ENCODE results near the gene PCOLCE2. TPM values are rescaled to one million over a fixed set of nuclear protein-coding genes. Genes with fewer than 3 reads are reported as not detected.

Gene PCOLCE2
- total and polyA plus RNA-seq, 10 donors, result 1.8 to 18.2 (median 6.5) TPM

- no peak overlapping the region for H3K27ac ChIP-seq
- 84 to 90% (median 88%) methylated on average over 6 of the region's 6 CpGs for WGBS, 5 donors
- no peak for DNase-seq
- no peak overlapping the region for H3K4me3 ChIP-seq
- peaks cover 0 to 20% (median 0%) of the 10 kb centered on the region in 7 donors for H3K27me3 ChIP-seq (replicated peaks in 1 of 7)
- no peaks in the 10 kb centered on the region for H3K36me3 ChIP-seq
- H3K4me1 ChIP-seq, result no peaks in the 10 kb centered on the region
- TF ChIP-seq POLR2AphosphoS5 (IDR thresholded peaks at IDR 0.05) (no peak), POLR2A (IDR thresholded peaks at IDR 0.05) (no peak), CTCF (IDR thresholded peaks at IDR 0.05 in 8 of 11, conservative IDR thresholded peaks at IDR 0.05 in 3 of 11) (no peak)
- no peaks in the 10 kb centered on the region for H3K9me3 ChIP-seq
- intact Hi-C loops (cut with DNase I; ENCODE audit: low total_unique reads), result no loop called here
Observed at GRCh38 chr3:142881445-142882224, 7.2 kb downstream of the PCOLCE2 start.

GRCh38 chr3:142878649-142879300, 10.1 kb downstream of the PCOLCE2 start:
- Histone ChIP-seq H3K27me3 (replicated peaks in 1 of 7) (peaks cover 0 to 5% (median 0%) of the 10 kb centered on the region in 7 donors), H3K9me3 (no peaks in the 10 kb centered on the region), H3K27ac (no peak overlapping the region), H3K4me1 (no peaks in the 10 kb centered on the region), H3K4me3 (no peak overlapping the region), H3K36me3 (no peaks in the 10 kb centered on the region)
- intact Hi-C loops (cut with DNase I; ENCODE audit: low total_unique reads), result no loop called here
- TF ChIP-seq POLR2AphosphoS5 (IDR thresholded peaks at IDR 0.05) (no peak), CTCF (IDR thresholded peaks at IDR 0.05 in 8 of 11, conservative IDR thresholded peaks at IDR 0.05 in 3 of 11) (no peak), POLR2A (IDR thresholded peaks at IDR 0.05) (no peak)
- 86 to 91% (median 91%) methylated on average over 4 of the region's 4 CpGs for WGBS, 5 donors
- DNase-seq, result no peak

GRCh38 chr3:142876417-142876816, 12.5 kb downstream of the PCOLCE2 start:
- Histone ChIP-seq H3K4me1 (no peaks in the 10 kb centered on the region), H3K9me3 (no peaks in the 10 kb centered on the region), H3K27me3 (replicated peaks in 1 of 7) (no peaks in the 10 kb centered on the region), H3K27ac (no peak overlapping the region), H3K36me3 (no peaks in the 10 kb centered on the region), H3K4me3 (no peak overlapping the region)
- TF ChIP-seq POLR2A (IDR thresholded peaks at IDR 0.05), result no peak
- no peak for TF ChIP-seq POLR2AphosphoS5 (IDR thresholded peaks at IDR 0.05)
- TF ChIP-seq CTCF (IDR thresholded peaks at IDR 0.05 in 8 of 11, conservative IDR thresholded peaks at IDR 0.05 in 3 of 11), result no peak
- intact Hi-C loops (cut with DNase I; ENCODE audit: low total_unique reads), result no loop called here
- DNase-seq, result no peak
- 38 to 78% (median 58%) methylated on average over 1 of the region's 1 CpG for WGBS, 5 donors

GRCh38 chr3:142875583-142876207, 13.2 kb downstream of the PCOLCE2 start:
- no peak for DNase-seq
- TF ChIP-seq POLR2A (IDR thresholded peaks at IDR 0.05) (no peak), CTCF (IDR thresholded peaks at IDR 0.05 in 8 of 11, conservative IDR thresholded peaks at IDR 0.05 in 3 of 11) (no peak), POLR2AphosphoS5 (IDR thresholded peaks at IDR 0.05) (no peak)
- H3K36me3 ChIP-seq, result no peaks in the 10 kb centered on the region
- H3K4me3 ChIP-seq, result no peak overlapping the region
- no peaks in the 10 kb centered on the region for H3K27me3 ChIP-seq (replicated peaks in 1 of 7)
- intact Hi-C loops (cut with DNase I; ENCODE audit: low total_unique reads), result no loop called here
- no peaks in the 10 kb centered on the region for H3K4me1 ChIP-seq
- H3K9me3 ChIP-seq, result no peaks in the 10 kb centered on the region
- H3K27ac ChIP-seq, result no peak overlapping the region
- WGBS, 5 donors, result 89 to 97% (median 95%) methylated on average over 2 of the region's 2 CpGs

Measured in spleen (tissue), 11 donors.